GM19238 (cell line): Measurements from ENCODE around the gene TKTL1.

Experiments
- DNase-seq: peaks from one replicate; pipeline ENCODE4 v3.0.0; 2011; ENCODE audit warnings: low spot score; ENCODE audit not compliant: insufficient read length

Gene TKTL1

DNA sequence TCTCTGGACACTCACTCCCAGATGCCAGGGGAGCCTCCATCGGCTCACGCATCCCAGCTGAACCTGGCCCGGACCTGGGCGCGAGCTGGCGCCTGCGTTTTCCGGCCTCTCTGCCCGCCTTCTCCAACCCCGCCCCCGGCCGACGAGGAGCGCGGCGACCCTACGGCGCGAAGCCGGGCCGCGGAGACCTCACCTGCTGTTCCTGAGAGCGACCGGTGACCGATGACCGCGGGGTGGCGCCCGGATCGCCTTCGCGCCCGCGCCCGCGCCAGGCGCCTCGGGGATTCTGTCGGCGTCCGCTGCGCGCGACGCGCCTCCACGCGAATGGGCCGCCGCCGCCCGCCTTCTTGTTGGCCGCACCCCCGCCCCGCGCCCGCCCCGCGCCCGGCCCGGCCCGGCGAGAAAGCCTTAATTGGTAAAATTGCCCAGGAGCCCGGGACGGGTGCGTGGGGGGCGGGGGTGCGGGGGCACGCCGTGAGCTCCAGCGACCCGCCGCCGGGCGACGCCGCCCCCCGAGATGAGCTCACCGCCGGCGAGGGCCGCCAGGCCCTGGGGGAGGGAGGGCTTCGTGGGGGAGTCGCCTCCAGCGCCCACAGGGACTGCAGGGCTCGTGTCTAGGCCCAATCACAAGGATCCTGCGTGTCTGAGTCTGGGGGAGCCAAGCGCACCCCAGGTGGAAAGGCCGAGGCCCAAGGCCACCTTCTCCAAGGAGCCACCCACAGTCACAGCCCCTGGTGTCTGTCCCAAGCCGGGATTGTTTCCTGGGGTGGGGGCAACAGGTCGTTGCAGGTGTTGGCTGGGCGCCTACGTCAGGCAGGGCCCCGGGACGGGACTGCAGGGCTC lies 78.9 kb downstream of the TKTL1 start, which contains the start of gene FLNA:
TSS of gene FLNA (minus strand) at position 322 of the 843 bp plus-strand sequence. CDS start 3,389 bp downstream, outside the sequence.
- no peak for DNase-seq

DNA sequence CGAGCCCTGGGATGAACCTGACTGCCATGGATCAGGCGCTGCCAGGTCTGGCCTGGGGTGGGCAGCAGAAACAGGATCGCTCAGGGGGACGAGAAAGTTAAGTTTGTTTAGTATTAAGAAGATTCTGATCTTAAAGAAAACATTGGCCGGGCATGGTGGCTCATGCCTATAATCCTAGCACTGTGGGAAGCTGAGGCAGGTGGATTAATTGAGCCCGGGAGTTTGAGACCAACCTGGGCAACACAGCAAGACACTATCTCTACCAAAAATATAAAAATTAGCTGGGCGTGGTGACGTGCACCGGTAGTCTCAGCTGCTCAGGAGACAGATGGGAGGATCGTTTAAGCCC lies 79.5 kb downstream of the TKTL1 start:
- DNase-seq, result no peak

DNA sequence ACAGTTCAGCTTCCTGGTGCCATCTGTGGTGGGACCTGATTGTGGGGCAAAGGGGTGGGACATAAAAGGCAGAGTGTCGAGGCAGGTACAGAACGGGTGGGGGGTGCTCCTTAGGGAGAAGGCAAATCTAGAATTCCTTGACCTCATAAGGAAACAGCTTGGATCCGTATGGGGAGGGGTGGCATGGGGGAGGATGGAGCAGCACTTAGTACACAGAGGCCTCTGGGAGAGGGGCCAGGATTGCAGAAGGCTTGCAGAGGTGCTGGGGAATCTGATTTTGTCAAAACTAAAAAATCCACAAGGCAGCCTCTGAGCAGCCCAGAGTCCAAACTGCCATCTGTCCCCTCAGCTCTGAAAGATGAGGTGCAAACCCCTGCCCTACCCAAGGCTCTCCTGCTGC lies 81.2 kb downstream of the TKTL1 start:
- DNase-seq, result no peak

DNA sequence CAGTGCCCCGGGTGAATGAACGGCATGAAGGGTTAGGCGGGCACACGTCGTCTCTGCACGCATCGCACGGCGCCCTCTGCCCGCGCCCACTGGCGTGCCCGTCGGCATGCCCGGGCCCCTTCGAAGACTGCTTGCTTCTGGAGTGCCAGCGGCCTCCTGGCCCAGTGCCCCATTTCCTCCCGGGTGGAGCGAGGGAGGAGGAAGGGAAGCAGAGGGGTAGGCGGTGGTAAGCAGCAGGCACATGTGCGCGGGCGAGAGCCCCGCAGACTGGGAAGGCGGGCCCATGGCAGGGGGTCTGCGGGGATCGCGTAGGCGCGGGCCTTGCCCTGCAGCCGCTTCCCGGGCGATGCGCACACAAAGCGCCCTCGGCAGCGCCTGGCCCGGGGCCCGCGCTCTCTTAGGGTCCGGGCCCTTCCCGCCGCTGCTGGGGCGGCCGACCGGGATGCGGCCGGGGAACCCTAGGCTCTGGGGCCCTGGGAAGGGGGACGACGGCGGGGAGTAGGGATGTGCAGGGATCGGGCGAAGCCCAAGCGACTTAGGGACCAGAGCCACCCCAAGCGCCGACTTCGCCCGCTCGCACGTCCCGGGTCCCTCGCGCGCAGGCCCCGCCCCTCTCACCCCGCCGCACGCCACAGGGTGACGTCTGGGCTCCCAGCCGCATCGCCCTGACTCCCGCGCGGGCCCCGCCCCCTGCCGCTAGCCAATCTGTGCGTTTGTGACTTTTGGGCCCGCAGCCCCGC lies 82.6 kb downstream of the TKTL1 start:
- DNase-seq, result no peak

DNA sequence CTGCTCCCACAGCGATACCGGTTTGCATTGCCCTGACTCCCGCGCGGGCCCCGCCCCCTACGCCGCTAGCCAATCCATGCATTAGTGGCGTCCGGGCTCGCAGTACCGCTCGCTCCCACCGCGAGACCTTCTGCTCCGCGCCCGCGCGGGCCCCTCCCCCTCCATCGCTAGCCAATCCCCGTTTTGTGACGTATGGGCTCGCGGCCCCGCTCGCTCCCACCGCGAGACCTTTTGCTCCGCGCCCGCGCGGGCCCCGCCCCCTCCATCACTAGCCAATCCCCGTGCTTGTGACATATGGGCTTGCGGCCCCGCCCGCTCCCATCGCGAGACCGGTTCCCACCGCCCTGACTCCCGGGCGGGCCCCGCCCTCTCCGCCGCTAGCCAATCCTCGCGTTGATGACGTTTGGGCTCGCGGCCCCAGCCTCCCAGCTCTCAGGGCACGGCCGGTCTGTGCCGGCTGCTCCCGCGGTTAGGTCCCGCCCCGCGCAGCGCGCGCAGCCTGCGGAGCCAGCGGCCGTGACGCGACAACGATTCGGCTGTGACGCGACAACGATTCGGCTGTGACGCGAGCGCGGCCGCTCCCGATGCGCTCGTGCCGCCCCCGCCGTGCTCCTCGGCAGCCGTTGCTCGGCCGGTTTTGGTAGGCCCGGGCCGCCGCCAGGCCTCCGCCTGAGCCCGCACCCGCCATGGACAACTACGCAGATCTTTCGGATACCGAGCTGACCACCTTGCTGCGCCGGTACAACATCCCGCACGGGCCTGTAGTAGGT lies 83.4 kb downstream of the TKTL1 start, which contains the start of gene EMD:
TSS of gene EMD (plus strand) at position 497 of the 770 bp plus-strand sequence. CDS start at position 687, 190 bp downstream.
- DNase-seq, result peak; percentile 85

DNA sequence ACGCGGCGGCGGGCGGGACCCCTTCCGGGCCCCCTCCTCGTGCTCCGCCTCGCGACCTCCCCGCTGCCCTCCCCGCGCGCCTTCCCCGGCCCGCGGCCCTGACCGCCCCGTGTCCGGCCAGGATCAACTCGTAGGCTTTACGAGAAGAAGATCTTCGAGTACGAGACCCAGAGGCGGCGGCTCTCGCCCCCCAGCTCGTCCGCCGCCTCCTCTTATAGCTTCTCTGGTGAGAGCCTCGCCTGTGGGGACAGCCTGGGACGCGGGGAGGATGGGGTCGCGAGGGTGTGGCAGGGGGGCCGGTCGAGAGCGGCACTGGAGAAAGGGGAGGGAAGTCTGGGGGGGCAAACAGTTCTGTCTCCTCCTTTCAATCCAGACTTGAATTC lies 84.0 kb downstream of the TKTL1 start:
- no peak for DNase-seq
